Endothelial cell (in vitro differentiated cells): Measurements from ENCODE around the gene UBAC2. TPM values are rescaled to one million over a fixed set of nuclear protein-coding genes. Genes with fewer than 3 reads are reported as not detected.

Experiments used
- DNase-seq: peaks from one replicate; pipeline ENCODE4 v3.0.0; 2021; ENCODE audit warnings: low spot score
- H3K27ac Mint-ChIP-seq: one replicate; pipeline ENCODE4 v1.8.0; 2021; ENCODE audit warnings: mixed read lengths, inconsistent platforms; ENCODE audit not compliant: unreplicated experiment
- H3K27me3 Mint-ChIP-seq: one replicate; pipeline ENCODE4 v1.8.0; 2021; ENCODE audit warnings: mild to moderate bottlenecking, moderate library complexity, mixed read lengths, inconsistent platforms; ENCODE audit not compliant: unreplicated experiment
- H3K36me3 Mint-ChIP-seq: one replicate; pipeline ENCODE4 v1.8.0; 2021; ENCODE audit warnings: mild to moderate bottlenecking, low read depth, mixed read lengths, inconsistent platforms; ENCODE audit not compliant: unreplicated experiment
- H3K4me1 Mint-ChIP-seq: one replicate; pipeline ENCODE4 v1.8.0; 2021; ENCODE audit warnings: mild to moderate bottlenecking, mixed read lengths, inconsistent platforms; ENCODE audit not compliant: unreplicated experiment
- H3K4me3 Mint-ChIP-seq: one replicate; pipeline ENCODE4 v1.8.0; 2021; ENCODE audit warnings: mild to moderate bottlenecking, mixed read lengths, inconsistent platforms; ENCODE audit not compliant: unreplicated experiment
- H3K9me3 Mint-ChIP-seq: one replicate; pipeline ENCODE4 v1.8.0; 2021; ENCODE audit warnings: mixed read lengths, inconsistent platforms; ENCODE audit not compliant: unreplicated experiment
- CTCF ChIP-seq: fragments of 200-600 bp; sonication (generic); IDR thresholded peaks from one replicate; pipeline ENCODE4 v1.5.0; 2021; ENCODE audit warnings: antibody characterized with exemption; ENCODE audit not compliant: unreplicated experiment
- total RNA-seq: library from RNA; stranded (reverse); fragmentation: NEBNext Ultra II Directional; extraction: Animal tissue kit (Norgen Biotek cat#: 25700); gene quantifications from one replicate; pipeline ENCODE4 v1.2.1, GENCODE V29; 2021; ENCODE audit not compliant: unreplicated experiment

Gene UBAC2
- total RNA-seq, 1 donor from 2014 or later, result 58.6 TPM

- TF ChIP-seq CTCF, result no peak
- H3K4me1 Mint-ChIP-seq, result peaks cover 3% of the 10 kb centered on the region
- H3K9me3 Mint-ChIP-seq, result no peaks in the 10 kb centered on the region
- no peak for DNase-seq
- no peak overlapping the region for H3K27ac Mint-ChIP-seq
- no peak overlapping the region for H3K4me3 Mint-ChIP-seq
- H3K27me3 Mint-ChIP-seq, result peaks cover 4% of the 10 kb centered on the region
- peaks cover 4% of the 10 kb centered on the region for H3K36me3 Mint-ChIP-seq
These were observed 171.3 kb downstream of the UBAC2 start for GRCh38 chr13:99371956-99372355.

- Mint-ChIP-seq H3K27me3 (peaks cover 4% of the 10 kb centered on the region), H3K27ac (no peak overlapping the region), H3K4me1 (peaks cover 3% of the 10 kb centered on the region)
These were observed 172.8 kb downstream of the UBAC2 start for GRCh38 chr13:99373436-99373835.

GRCh38 chr13:99374169-99374991 lies 173.7 kb downstream of the UBAC2 start:
- no peak for TF ChIP-seq CTCF
- no peak for DNase-seq
- no peaks in the 10 kb centered on the region for H3K9me3 Mint-ChIP-seq
- H3K4me1 Mint-ChIP-seq, result peaks cover 3% of the 10 kb centered on the region
- H3K4me3 Mint-ChIP-seq, result no peak overlapping the region
- H3K27me3 Mint-ChIP-seq, result peaks cover 4% of the 10 kb centered on the region
- no peak overlapping the region for H3K27ac Mint-ChIP-seq
- peaks cover 8% of the 10 kb centered on the region for H3K36me3 Mint-ChIP-seq

More at GRCh38 chr13:99373436-99373835, 172.8 kb downstream of the UBAC2 start:
- no peak for TF ChIP-seq CTCF
- DNase-seq, result no peak
- Mint-ChIP-seq H3K9me3 (no peaks in the 10 kb centered on the region), H3K36me3 (peaks cover 8% of the 10 kb centered on the region), H3K4me3 (no peak overlapping the region)

- Mint-ChIP-seq H3K27ac (no peak overlapping the region), H3K36me3 (peaks cover 14% of the 10 kb centered on the region), H3K4me3 (no peak overlapping the region), H3K4me1 (peaks cover 3% of the 10 kb centered on the region), H3K27me3 (peaks cover 4% of the 10 kb centered on the region), H3K9me3 (no peaks in the 10 kb centered on the region)
- no peak for DNase-seq
- no peak for TF ChIP-seq CTCF
These were observed 174.5 kb downstream of the UBAC2 start for GRCh38 chr13:99374994-99375737.

GRCh38 chr13:99375738-99376080 lies 175.1 kb downstream of the UBAC2 start:
- H3K9me3 Mint-ChIP-seq, result no peaks in the 10 kb centered on the region
- TF ChIP-seq CTCF, result no peak
- no peak for DNase-seq
- no peak overlapping the region for H3K4me3 Mint-ChIP-seq
- H3K27me3 Mint-ChIP-seq, result peaks cover 4% of the 10 kb centered on the region
- no peak overlapping the region for H3K27ac Mint-ChIP-seq
- peaks cover 3% of the 10 kb centered on the region for H3K4me1 Mint-ChIP-seq
- peaks cover 15% of the 10 kb centered on the region for H3K36me3 Mint-ChIP-seq
